ENCODE results near the gene USP43.

GRCh38 chr17:9671559-9671958 lies 26.2 kb downstream of the USP43 start:
- no peak for TF ChIP-seq CTCF (IDR thresholded peaks at IDR 0.05)
- TF ChIP-seq POLR2A (IDR thresholded peaks at IDR 0.05): no peak
- no peak for TF ChIP-seq EP300 (IDR thresholded peaks at IDR 0.05)
- TF ChIP-seq POLR2AphosphoS5 (IDR thresholded peaks at IDR 0.05): no peak
